ENCODE data around the gene RAB3GAP2.
A peak's percentile ranks its signal among the peaks of the same experiment; 100 is the strongest.
"Not testable (repeated sequence)": the region's sequence is repeated elsewhere in the genome, so short reads cannot be mapped to it uniquely, and the experiment has no call there.

The RAB3GAP2 gene
- total RNA-seq: 82.3 to 95.6 reads per million in 2 donors

- DNase-seq: peak; percentile 90 to 98 (median 96)
Observed at GRCh38 chr1:220272047-220272840, at the start of gene RAB3GAP2. Gene RAB3GAP2 (minus strand): TSS chr1:220272453. CDS start chr1:220272337, 116 bp downstream.

GRCh38 chr1:220321758-220322157 lies 49.5 kb upstream of the RAB3GAP2 start:
- no peak for DNase-seq

- DNase-seq: no peak
Observed at GRCh38 chr1:220320709-220321108, 48.5 kb upstream of the RAB3GAP2 start.

- no peak for DNase-seq
Observed at GRCh38 chr1:220318673-220319072, 46.4 kb upstream of the RAB3GAP2 start.

- no peak for DNase-seq
Observed at GRCh38 chr1:220317161-220317560, 44.9 kb upstream of the RAB3GAP2 start.

- DNase-seq: no peak
Observed at GRCh38 chr1:220316305-220316704, 44.1 kb upstream of the RAB3GAP2 start.

- no peak for DNase-seq
Observed at GRCh38 chr1:220315070-220315839, 43.0 kb upstream of the RAB3GAP2 start.

- no peak for DNase-seq
Observed at GRCh38 chr1:220313576-220313975, 41.3 kb upstream of the RAB3GAP2 start.

- DNase-seq: not testable (repeated sequence)
Observed at GRCh38 chr1:220310147-220310546, 37.9 kb upstream of the RAB3GAP2 start.

GRCh38 chr1:220307607-220308006 lies 35.4 kb upstream of the RAB3GAP2 start:
- DNase-seq: no peak

- no peak for DNase-seq
Observed at GRCh38 chr1:220306339-220306738, 34.1 kb upstream of the RAB3GAP2 start.

GRCh38 chr1:220303871-220304270 lies 31.6 kb upstream of the RAB3GAP2 start:
- DNase-seq: no peak

- no peak for DNase-seq
Observed at GRCh38 chr1:220301630-220302029, 29.4 kb upstream of the RAB3GAP2 start.

GRCh38 chr1:220300442-220301121 lies 28.3 kb upstream of the RAB3GAP2 start:
- no peak for DNase-seq

GRCh38 chr1:220299337-220299736 lies 27.1 kb upstream of the RAB3GAP2 start:
- DNase-seq: no peak

- DNase-seq: no peak
Observed at GRCh38 chr1:220298470-220299205, 26.4 kb upstream of the RAB3GAP2 start.

GRCh38 chr1:220296981-220297380 lies 24.7 kb upstream of the RAB3GAP2 start:
- DNase-seq: no peak

- no peak for DNase-seq
Observed at GRCh38 chr1:220294846-220295301, 22.6 kb upstream of the RAB3GAP2 start.

- no peak for DNase-seq
Observed at GRCh38 chr1:220291580-220291979, 19.3 kb upstream of the RAB3GAP2 start.

- DNase-seq: no peak
Observed at GRCh38 chr1:220290140-220290761, 18.0 kb upstream of the RAB3GAP2 start.

GRCh38 chr1:220287129-220287528 lies 14.9 kb upstream of the RAB3GAP2 start:
- no peak for DNase-seq

GRCh38 chr1:220283625-220284024 lies 11.4 kb upstream of the RAB3GAP2 start:
- DNase-seq: no peak
